ENCODE measurements around the gene ITGAE. TPM values are rescaled to one million over a fixed set of nuclear protein-coding genes. Genes with fewer than 3 reads are reported as not detected.

Gene ITGAE
- total RNA-seq, 4 donors from 2014 or later: 19.8 to 48.3 (median 30.8) TPM

DNA sequence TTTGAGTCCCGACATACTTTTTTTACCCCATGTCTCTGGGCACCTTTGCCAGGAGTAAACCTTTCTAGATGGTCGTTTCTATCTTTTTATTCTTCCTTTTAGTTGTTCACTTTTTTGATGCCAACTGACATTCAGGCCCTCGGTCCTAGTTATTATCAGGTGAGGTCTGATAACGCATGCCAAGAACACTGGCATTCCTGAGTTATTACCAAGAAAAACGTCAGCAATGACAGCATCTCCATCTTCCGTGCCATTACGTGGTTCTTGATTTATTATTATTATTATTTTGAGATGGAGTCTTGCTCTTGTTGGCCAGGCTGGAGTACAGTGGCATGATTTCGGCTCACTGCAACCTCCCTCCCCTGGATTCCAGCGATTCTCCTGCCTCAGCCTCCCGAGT, 55.9 kb downstream of the ITGAE start:
- TF ChIP-seq, protein P1, sequence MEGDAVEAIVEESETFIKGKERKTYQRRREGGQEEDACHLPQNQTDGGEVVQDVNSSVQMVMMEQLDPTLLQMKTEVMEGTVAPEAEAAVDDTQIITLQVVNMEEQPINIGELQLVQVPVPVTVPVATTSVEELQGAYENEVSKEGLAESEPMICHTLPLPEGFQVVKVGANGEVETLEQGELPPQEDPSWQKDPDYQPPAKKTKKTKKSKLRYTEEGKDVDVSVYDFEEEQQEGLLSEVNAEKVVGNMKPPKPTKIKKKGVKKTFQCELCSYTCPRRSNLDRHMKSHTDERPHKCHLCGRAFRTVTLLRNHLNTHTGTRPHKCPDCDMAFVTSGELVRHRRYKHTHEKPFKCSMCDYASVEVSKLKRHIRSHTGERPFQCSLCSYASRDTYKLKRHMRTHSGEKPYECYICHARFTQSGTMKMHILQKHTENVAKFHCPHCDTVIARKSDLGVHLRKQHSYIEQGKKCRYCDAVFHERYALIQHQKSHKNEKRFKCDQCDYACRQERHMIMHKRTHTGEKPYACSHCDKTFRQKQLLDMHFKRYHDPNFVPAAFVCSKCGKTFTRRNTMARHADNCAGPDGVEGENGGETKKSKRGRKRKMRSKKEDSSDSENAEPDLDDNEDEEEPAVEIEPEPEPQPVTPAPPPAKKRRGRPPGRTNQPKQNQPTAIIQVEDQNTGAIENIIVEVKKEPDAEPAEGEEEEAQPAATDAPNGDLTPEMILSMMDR (IDR thresholded peaks at IDR 0.05; ENCODE audit: low read depth): no peak

DNA sequence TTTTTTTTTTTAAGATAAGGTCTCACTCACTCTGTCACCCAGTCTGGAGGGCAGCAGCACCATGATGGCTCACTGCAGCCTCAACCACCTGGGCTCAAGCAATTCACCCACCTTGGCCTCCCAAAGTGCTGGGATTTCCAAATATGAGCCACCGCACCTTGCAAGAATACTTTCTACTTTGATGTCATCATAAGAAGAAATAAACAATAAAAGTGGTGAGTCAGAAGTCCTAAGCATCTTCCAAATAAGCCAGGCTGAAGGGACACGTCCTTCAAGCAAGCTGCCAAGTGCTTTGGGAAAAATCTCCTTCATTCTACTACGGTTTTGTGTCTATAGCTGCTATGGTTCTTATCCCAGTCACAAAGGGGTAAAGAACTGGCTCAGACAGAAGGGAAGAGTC, 57.0 kb downstream of the ITGAE start:
- TF ChIP-seq, protein P1 (IDR thresholded peaks at IDR 0.05; ENCODE audit: low read depth): no peak

DNA sequence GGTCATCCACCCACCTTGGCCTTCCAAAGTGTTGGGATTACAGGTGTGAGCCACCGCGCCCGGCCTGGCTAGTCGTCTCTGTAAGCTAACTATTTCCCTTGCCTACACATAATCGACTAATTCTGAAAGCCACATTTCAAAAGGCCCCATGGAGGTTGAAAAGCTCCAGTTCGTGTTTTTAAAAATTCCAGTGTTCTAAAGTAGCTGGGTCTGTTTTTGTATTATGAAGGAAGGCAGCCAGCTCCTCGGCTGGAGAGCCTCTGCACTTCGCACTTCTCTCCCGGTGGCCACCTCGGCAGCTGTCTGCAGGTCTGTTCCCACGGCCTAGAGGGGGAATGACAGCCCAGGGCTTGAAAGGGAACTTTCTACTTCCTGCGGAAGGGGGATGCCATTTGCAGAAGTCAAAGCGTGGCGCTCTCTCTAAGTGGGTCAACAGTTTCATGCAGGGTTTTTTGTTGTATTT, 60.3 kb downstream of the ITGAE start:
- TF ChIP-seq, protein P1 (IDR thresholded peaks at IDR 0.05; ENCODE audit: low read depth): no peak

DNA sequence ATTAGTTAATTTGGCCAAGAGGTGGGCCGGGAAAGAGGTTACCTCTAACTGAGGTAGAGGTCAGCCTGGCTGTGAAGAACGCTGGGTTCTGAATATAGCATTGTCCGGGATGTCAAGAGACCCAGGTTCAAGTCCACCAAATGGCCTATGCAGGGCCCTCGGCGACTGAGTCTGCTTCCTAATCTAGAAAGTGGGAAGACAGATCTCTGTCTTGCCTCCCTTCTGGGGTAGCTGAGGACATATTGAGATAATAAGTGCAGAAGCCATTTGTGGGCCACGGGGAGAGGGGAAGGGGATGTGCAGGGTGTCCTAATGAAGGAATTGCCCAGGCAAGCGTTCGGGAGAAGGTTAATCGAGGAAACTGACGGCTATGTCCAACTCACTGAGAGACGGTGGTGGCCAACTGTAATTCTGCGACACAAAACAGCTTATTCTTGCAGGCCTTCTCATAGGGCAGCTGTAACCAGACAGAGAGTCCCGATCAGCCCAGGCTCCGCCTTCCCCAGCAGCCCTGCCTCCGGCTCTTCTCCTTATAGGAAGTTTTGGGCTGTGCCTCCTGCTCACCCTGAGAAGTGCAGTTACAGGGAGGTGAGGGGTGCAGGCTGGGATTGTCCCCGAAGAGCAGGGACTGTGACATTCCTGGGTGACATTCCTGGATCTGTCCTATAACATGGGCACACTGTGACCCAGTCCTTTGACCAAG, 61.4 kb downstream of the ITGAE start:
- TF ChIP-seq, protein P1 (IDR thresholded peaks at IDR 0.05; ENCODE audit: low read depth): no peak

DNA sequence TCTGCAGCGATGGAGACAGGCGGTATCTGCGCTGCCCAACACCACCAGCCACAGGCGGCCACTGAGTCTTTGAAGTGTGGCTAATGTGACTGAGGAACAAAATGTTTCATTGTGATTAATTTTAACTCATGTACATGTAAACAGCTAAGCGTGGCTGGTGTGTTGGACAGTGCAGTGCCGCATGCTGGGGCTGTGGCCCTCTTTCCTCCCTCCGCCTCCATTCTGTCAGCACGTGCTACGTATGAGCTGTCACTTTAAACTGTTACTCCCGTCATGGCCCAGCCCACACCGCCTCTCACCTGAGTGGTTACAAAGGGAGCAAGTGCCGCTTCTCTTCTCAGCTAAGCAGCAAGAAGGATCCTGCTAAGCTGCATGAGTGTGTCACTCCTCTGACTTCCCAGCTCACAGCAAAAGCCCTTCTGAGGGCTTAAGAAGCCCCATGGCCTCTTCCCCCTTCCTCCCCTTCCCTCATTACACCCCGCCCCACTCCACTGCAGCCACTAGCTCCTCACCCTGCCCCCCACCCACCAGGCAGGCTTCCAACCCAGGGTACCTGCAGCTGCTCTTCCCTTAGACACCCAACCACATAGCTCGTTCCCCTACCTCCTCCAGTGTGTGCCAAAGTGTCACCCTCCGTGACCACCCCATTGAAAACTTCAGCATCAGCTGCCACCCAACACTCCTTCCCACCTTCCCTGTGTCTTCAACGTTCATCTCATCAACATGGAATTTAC, 62.3 kb downstream of the ITGAE start:
- TF ChIP-seq, protein P1 (IDR thresholded peaks at IDR 0.05; ENCODE audit: low read depth): no peak

DNA sequence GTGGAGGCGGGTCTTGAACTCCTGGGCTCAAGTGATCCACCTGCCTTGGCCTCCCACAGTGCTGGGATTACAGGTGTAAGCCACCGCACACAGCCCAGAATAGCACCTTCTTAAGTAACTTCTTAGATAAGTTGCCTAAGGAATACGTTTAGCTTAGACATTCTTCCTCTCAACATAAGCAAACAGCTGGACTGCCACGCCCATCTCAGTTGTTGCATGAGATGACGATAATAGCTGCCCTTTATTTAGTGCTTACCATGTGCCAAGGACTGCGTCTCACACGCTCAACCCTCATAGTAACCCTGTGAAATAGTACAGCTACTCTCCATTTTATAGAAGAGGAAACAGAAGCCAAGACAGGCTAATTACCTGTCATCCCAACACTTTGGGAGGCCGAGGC, 65.5 kb downstream of the ITGAE start:
- TF ChIP-seq, protein P1 (IDR thresholded peaks at IDR 0.05; ENCODE audit: low read depth): no peak

DNA sequence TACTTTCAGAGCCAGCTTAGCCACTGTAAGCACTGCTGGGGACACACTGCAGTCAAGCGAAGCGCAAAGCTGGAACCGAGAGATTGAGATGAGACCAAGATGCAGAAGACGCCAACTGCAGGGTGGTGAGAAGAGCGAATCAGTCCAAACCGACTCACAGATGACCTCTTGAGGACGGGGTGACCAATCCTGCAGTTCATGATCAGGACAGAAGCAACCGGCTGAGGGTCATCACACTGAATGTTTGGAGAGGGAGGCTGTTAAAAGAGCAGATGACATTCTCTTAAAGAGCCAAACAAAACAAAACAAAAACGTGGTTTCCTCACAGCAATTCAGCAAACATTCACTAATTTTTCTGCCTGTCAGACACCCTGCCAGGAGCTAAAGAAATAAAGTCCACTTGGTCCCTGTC, 68.8 kb downstream of the ITGAE start:
- TF ChIP-seq, protein P1 (IDR thresholded peaks at IDR 0.05; ENCODE audit: low read depth): no peak

All from subcutaneous adipose tissue (tissue), 4 donors.